Neutrophil (primary cell): ENCODE results near the gene CAMTA1.
"Not testable (repeated sequence)": the region's sequence is repeated elsewhere in the genome, so short reads cannot be mapped to it uniquely, and the experiment has no call there.

Source experiments
- H3K27ac ChIP-seq: fragments of 200-600 bp; sonication (generic); 2 replicates; pipeline ENCODE4 v1.5.1; 2016; ENCODE audit warnings: mild to moderate bottlenecking, moderate library complexity
- H3K27me3 ChIP-seq: fragments of 200-600 bp; sonication (generic); 2 replicates; pipeline ENCODE4 v1.6.0; 2016; ENCODE audit warnings: mild to moderate bottlenecking
- H3K36me3 ChIP-seq: fragments of 200-600 bp; sonication (generic); 2 replicates; pipeline ENCODE4 v1.5.1; 2017
- H3K4me1 ChIP-seq, 2 experiments: fragments of 200-600 bp in 1 of 2; sonication (generic) in 1 of 2; 1 replicate in 1 of 2; 2 replicates in 1 of 2; pipeline versions ENCODE4 v1.5.1 to v1.6.1; 2013 to 2016; ENCODE audit warnings: low read depth in 1 of 2, low read length in 1 of 2, mild to moderate bottlenecking in 1 of 2, moderate library complexity in 1 of 2; ENCODE audit not compliant: control insufficient read depth in 1 of 2, insufficient read depth in 1 of 2
- H3K4me3 ChIP-seq, 2 experiments: fragments of 200-600 bp in 1 of 2; sonication (generic) in 1 of 2; 1 replicate in 1 of 2; 2 replicates in 1 of 2; pipeline ENCODE4 v1.5.1; 2013 to 2016; ENCODE audit warnings: low read depth in 1 of 2, low read length in 1 of 2, mild to moderate bottlenecking in 1 of 2, moderate library complexity in 1 of 2
- H3K9me3 ChIP-seq: fragments of 200-600 bp; sonication (generic); 2 replicates; pipeline ENCODE4 v1.5.1; 2016
- TF ChIP-seq, protein P1 (sequence below): fragments of 200-600 bp; sonication (generic); IDR thresholded peaks from 2 replicates; pipeline ENCODE4 v1.5.1; 2016; ENCODE audit warnings: antibody characterized with exemption

The CAMTA1 gene

GRCh38 chr1:7326366-7326765 is 541.1 kb downstream of the CAMTA1 start:
- H3K9me3 ChIP-seq, result no peaks in the 10 kb centered on the region
- H3K27ac ChIP-seq, result no peak overlapping the region

GRCh38 chr1:7327849-7328248 is 542.6 kb downstream of the CAMTA1 start:
- Histone ChIP-seq H3K4me1 (no peaks in the 10 kb centered on the region), H3K27me3 (no peaks in the 10 kb centered on the region), H3K4me3 (no peak overlapping the region), H3K9me3 (no peaks in the 10 kb centered on the region), H3K36me3 (no peaks in the 10 kb centered on the region), H3K27ac (no peak overlapping the region)
- TF ChIP-seq, protein P1, sequence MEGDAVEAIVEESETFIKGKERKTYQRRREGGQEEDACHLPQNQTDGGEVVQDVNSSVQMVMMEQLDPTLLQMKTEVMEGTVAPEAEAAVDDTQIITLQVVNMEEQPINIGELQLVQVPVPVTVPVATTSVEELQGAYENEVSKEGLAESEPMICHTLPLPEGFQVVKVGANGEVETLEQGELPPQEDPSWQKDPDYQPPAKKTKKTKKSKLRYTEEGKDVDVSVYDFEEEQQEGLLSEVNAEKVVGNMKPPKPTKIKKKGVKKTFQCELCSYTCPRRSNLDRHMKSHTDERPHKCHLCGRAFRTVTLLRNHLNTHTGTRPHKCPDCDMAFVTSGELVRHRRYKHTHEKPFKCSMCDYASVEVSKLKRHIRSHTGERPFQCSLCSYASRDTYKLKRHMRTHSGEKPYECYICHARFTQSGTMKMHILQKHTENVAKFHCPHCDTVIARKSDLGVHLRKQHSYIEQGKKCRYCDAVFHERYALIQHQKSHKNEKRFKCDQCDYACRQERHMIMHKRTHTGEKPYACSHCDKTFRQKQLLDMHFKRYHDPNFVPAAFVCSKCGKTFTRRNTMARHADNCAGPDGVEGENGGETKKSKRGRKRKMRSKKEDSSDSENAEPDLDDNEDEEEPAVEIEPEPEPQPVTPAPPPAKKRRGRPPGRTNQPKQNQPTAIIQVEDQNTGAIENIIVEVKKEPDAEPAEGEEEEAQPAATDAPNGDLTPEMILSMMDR, result no peak

More at GRCh38 chr1:7326366-7326765, 541.1 kb downstream of the CAMTA1 start:
- no peaks in the 10 kb centered on the region for H3K36me3 ChIP-seq
- H3K27me3 ChIP-seq, result no peaks in the 10 kb centered on the region
- no peaks in the 10 kb centered on the region for H3K4me1 ChIP-seq
- H3K4me3 ChIP-seq, result no peak overlapping the region
- TF ChIP-seq, protein P1, result no peak

DNA sequence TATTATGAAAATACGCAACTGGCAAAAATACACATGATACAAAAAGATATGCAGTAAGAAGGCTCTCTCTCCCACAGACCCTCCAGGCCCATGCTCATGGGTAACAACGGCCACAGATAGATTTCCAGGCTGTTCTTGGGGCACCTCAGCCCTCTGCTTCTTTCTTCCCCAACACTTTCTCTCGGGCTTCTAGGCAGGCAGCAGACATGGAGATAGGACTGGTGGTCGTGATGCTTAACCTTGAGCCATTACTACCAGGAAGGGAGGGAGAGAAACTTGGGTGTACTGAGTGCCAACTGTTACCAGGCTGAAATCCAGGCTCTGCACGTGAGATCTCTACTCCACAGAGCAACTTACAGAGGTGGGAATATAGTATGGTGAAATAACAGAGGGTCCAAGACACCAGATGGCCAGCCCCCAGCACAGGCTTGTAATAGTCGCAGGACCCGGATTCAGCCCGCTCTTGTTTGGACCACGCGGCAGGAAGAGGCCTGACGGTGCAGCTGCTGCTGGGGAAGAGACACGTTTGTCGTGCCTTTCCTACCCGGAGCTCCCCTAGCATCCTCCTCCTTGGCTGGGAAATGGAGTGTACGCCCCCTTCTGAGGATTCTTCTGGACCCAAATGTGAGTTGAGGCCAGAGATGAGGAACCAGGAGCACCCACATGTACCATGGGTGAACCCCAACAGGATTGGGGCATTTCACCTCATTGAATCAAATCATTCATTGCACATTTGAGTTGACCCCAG is 544.8 kb downstream of the CAMTA1 start:
- Histone ChIP-seq H3K9me3 (no peaks in the 10 kb centered on the region), H3K4me3 (no peak overlapping the region), H3K36me3 (no peaks in the 10 kb centered on the region), H3K4me1 (no peaks in the 10 kb centered on the region), H3K27me3 (no peaks in the 10 kb centered on the region), H3K27ac (no peak overlapping the region)
- TF ChIP-seq, protein P1, result no peak

DNA sequence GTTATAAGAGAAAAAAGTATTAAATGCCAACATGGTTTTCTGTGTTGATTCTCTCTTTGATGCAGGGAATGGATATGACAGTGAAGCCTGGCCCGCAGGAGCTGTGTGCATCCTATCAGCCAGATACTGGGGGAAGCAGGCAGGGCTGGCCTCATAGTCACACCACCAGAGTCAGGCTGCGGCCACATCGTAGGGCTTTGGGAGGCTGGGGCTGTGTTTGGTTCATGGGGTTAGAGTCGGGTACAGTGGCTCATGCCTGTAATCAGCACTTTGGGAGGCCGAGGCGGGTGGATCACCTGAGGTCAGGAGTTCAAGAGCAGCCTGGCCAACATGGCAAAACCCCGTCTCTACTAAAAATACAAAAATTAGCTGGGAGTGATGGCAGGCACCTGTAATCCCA is 545.5 kb downstream of the CAMTA1 start:
- not testable (repeated sequence) for H3K9me3 ChIP-seq, H3K36me3 ChIP-seq, H3K4me1 ChIP-seq, H3K4me3 ChIP-seq, H3K27me3 ChIP-seq, H3K27ac ChIP-seq

- H3K36me3 ChIP-seq, result no peaks in the 10 kb centered on the region
- H3K27ac ChIP-seq, result no peak overlapping the region
- H3K4me3 ChIP-seq, result no peak overlapping the region
- H3K27me3 ChIP-seq, result no peaks in the 10 kb centered on the region
- TF ChIP-seq, protein P1, result no peak
- H3K9me3 ChIP-seq, result no peaks in the 10 kb centered on the region
- H3K4me1 ChIP-seq, result no peaks in the 10 kb centered on the region
Observed at GRCh38 chr1:7331926-7332535, 546.8 kb downstream of the CAMTA1 start.

DNA sequence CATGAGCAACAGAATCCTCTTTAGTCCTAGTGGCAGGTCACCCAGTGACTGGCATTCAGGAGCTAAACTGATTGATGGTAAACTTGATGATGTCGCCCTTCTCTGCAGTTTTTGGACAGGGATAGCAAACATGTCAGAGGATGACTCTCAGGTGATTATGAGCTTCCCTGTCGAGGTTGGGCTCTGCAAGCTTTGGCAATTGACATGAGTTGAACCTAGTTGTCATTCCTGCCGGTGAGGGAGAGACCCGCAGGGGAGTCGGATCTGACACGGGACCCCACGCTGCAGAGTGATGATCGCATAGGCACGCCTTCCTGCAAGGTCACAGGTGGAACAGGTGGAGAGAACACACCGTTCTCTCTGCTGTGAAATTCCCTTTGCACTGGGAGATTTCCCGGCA is 547.8 kb downstream of the CAMTA1 start:
- Histone ChIP-seq H3K27ac (no peak overlapping the region), H3K36me3 (no peaks in the 10 kb centered on the region), H3K4me3 (no peak overlapping the region), H3K4me1 (no peaks in the 10 kb centered on the region), H3K9me3 (no peaks in the 10 kb centered on the region), H3K27me3 (no peaks in the 10 kb centered on the region)
- TF ChIP-seq, protein P1, result no peak
